ENCODE data around the gene GRPEL1.

DNA sequence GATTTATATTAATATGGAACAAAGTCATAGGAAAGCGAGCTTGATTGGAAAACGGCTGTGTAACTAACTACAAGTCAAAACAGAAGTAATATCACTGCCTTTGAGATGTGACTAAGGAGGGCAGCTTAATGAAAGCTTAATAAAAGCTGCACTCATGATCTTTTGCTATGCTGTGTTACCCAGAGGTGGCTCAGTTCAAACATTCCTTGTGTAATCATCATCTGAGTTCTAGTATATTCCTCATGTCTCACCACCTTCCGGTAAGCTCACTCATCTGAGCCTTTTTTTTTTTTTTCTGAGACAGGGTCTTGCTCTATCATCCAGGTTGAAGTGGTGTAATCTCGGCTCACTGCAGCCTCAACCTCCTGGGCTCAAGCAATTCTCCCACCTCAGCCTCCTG, 5.0 kb downstream of the GRPEL1 start:
- TF ChIP-seq, protein P1, sequence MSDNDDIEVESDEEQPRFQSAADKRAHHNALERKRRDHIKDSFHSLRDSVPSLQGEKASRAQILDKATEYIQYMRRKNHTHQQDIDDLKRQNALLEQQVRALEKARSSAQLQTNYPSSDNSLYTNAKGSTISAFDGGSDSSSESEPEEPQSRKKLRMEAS (IDR thresholded peaks at IDR 0.05), result no peak
- no peak for TF ChIP-seq ZNF274 (IDR thresholded peaks at IDR 0.05; ENCODE audit: low read depth, low read length)
- TF ChIP-seq, protein P2, sequence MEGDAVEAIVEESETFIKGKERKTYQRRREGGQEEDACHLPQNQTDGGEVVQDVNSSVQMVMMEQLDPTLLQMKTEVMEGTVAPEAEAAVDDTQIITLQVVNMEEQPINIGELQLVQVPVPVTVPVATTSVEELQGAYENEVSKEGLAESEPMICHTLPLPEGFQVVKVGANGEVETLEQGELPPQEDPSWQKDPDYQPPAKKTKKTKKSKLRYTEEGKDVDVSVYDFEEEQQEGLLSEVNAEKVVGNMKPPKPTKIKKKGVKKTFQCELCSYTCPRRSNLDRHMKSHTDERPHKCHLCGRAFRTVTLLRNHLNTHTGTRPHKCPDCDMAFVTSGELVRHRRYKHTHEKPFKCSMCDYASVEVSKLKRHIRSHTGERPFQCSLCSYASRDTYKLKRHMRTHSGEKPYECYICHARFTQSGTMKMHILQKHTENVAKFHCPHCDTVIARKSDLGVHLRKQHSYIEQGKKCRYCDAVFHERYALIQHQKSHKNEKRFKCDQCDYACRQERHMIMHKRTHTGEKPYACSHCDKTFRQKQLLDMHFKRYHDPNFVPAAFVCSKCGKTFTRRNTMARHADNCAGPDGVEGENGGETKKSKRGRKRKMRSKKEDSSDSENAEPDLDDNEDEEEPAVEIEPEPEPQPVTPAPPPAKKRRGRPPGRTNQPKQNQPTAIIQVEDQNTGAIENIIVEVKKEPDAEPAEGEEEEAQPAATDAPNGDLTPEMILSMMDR (IDR thresholded peaks at IDR 0.05 in 2 of 3, conservative IDR thresholded peaks at IDR 0.05 in 1 of 3; ENCODE audit: borderline replicate concordance in 1 of 3, insufficient read depth in 1 of 3, low read depth in 2 of 3, low read length in 2 of 3), result no peak
- no peak for TF ChIP-seq POLR2AphosphoS5 (IDR thresholded peaks at IDR 0.05; ENCODE audit: low read depth, low read length)
- no peak for TF ChIP-seq POLR2A (IDR thresholded peaks at IDR 0.05; ENCODE audit: borderline replicate concordance, extremely low read depth, insufficient read depth, insufficient read length)
- no peak for TF ChIP-seq SP1 (IDR thresholded peaks at IDR 0.05; ENCODE audit: low read depth)
- TF ChIP-seq SRF (IDR thresholded peaks at IDR 0.05; ENCODE audit: low read depth), result no peak
- no peak for TF ChIP-seq EZH2phosphoT487 (IDR thresholded peaks at IDR 0.05; ENCODE audit: borderline replicate concordance)
- no peak for TF ChIP-seq CEBPB (IDR thresholded peaks at IDR 0.05; ENCODE audit: low read depth)
- TF ChIP-seq JUND (IDR thresholded peaks at IDR 0.05), result no peak
- TF ChIP-seq EZH2 (IDR thresholded peaks at IDR 0.05), result no peak
- no peak for TF ChIP-seq SIN3A (IDR thresholded peaks at IDR 0.05; ENCODE audit: low read depth)
- TF ChIP-seq RAD21 (IDR thresholded peaks at IDR 0.05; ENCODE audit: low read depth), result no peak
- TF ChIP-seq, protein P3, sequence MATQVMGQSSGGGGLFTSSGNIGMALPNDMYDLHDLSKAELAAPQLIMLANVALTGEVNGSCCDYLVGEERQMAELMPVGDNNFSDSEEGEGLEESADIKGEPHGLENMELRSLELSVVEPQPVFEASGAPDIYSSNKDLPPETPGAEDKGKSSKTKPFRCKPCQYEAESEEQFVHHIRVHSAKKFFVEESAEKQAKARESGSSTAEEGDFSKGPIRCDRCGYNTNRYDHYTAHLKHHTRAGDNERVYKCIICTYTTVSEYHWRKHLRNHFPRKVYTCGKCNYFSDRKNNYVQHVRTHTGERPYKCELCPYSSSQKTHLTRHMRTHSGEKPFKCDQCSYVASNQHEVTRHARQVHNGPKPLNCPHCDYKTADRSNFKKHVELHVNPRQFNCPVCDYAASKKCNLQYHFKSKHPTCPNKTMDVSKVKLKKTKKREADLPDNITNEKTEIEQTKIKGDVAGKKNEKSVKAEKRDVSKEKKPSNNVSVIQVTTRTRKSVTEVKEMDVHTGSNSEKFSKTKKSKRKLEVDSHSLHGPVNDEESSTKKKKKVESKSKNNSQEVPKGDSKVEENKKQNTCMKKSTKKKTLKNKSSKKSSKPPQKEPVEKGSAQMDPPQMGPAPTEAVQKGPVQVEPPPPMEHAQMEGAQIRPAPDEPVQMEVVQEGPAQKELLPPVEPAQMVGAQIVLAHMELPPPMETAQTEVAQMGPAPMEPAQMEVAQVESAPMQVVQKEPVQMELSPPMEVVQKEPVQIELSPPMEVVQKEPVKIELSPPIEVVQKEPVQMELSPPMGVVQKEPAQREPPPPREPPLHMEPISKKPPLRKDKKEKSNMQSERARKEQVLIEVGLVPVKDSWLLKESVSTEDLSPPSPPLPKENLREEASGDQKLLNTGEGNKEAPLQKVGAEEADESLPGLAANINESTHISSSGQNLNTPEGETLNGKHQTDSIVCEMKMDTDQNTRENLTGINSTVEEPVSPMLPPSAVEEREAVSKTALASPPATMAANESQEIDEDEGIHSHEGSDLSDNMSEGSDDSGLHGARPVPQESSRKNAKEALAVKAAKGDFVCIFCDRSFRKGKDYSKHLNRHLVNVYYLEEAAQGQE (IDR thresholded peaks at IDR 0.05; ENCODE audit: low read depth), result no peak

All from HCT116 (cell line).